ENCODE results near the gene SHANK2.

Gene SHANK2

DNA sequence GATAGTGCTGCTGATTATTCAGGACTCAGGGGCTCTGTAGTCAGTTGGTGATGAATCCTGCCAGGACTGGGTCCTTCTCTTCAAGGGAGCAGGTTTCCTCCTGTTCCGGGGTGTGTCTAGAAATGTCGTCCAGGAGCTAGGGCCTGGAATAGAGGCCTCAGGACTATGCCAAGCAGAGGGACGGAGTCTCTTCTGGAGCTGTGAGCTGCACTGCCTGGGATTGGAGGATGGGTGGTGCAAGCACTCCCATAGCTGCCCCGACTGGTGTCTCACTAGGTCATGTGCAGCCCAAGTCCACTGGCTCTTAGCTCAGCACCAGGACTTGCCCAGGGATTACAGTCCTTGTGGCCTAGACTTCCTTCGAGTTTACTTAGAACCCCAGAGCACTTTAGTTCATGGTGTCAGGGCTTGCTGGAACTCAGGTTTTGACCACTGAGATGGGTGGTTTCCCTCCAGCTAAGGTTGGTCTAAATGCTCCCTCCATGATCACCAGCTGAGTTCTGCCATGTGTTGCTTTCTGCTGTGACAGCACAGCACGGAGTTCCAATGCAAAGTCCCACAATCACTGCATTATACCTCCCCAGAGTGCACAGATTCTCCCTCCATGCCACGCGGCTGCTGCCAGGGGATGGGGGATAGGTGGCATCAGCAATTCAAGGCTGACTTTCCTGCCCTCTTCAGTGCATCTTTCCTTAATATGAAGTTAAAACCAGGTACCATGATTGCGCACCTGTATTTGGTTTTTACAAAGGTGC, 42.6 kb upstream of the SHANK2 start:
- TF ChIP-seq, protein P1, sequence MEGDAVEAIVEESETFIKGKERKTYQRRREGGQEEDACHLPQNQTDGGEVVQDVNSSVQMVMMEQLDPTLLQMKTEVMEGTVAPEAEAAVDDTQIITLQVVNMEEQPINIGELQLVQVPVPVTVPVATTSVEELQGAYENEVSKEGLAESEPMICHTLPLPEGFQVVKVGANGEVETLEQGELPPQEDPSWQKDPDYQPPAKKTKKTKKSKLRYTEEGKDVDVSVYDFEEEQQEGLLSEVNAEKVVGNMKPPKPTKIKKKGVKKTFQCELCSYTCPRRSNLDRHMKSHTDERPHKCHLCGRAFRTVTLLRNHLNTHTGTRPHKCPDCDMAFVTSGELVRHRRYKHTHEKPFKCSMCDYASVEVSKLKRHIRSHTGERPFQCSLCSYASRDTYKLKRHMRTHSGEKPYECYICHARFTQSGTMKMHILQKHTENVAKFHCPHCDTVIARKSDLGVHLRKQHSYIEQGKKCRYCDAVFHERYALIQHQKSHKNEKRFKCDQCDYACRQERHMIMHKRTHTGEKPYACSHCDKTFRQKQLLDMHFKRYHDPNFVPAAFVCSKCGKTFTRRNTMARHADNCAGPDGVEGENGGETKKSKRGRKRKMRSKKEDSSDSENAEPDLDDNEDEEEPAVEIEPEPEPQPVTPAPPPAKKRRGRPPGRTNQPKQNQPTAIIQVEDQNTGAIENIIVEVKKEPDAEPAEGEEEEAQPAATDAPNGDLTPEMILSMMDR (conservative IDR thresholded peaks at IDR 0.05; ENCODE audit: low read depth, low read length) = no peak
- DNase-seq (ENCODE audit: low read depth) = no peak

DNA sequence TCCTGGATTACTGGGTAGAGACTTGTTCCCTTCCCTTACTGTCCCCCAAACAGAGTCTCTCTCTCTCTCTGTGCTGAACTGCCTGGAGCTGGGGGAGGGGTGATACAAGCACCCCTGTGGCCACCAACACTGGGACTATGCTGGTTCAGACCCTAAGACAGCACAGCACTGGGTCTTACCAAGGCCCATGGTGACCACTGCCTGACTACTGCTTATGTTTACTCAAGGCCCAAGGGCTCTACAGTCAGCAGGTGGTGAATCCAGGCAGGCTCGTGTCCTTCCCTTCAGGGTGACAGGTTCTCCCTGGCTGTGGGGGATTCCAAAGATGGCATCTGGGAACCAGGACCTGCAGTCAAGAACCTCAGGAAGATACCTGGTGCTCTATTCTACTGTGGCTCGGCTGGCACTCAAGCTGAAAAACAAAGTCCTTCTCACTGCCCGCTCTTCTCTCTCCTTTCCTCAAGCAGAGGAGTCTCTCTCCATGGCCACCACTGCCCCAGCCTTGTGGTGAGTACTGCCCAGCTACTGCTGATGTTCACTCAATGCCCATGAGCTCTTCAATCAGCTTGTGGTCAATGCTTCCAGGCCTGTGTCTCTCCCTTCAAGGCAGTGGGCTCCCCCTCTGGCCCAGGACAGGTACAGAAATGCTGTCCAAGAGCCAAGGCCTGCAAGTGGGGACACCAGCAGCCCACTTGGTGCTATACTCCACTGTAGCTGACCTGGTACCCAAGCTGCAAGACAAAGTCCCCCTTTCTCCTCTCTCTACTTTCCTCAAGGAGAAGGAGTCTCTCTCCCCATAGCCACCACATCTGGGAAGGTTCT, 41.8 kb upstream of the SHANK2 start:
- no peak overlapping the region for H3K4me3 ChIP-seq (ENCODE audit: low read depth, low read length)
- TF ChIP-seq, protein P1 (conservative IDR thresholded peaks at IDR 0.05; ENCODE audit: low read depth, low read length) = no peak
- no peak for DNase-seq (ENCODE audit: low read depth)

More for the DNA sequence above, 42.6 kb upstream of the SHANK2 start:
- no peak overlapping the region for H3K4me3 ChIP-seq (ENCODE audit: low read depth, low read length)

DNA sequence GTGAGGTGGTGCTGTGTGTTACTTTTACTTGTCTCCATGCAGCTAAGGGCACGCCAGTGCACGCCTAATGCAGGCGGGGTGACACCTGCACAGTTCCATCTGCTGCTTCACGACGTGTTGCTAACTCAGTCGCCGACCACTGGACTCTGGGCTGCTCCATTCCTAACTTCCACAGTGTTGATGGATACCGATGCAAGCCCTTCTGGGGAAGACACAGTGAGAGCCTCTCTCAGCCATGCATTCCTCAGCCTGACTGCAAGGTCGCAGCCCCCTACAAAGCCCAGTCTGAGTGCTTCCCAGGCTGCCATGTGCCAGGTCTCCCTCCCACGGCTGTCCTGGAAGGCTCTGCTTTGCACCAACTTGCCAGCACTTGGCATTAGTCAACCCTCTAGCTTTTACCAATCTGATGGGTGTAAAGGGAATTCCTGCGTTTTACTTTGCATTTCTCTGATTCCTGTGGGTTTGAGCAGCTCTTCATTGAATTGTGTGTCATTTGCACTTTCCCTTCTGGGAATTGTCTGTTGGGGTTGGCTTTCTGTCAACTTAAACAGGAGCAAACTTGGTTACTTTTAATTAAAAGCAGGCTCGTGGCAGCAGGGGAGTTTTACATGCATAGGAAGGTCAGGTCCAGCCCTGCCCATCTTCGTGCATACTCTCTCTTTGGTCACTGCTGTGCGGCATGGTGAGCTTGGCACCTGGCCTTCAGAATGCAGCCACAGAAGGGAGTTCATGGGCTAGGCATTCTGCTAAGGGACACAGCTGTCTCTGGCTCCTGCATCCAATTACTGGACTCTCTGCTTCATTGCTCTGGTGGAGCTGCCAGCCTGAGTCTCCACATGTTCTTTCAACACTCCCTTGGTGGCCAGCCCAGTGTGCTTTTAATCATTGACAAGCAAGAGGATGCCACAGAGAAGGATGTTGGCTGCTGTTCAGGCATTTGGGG, 34.6 kb upstream of the SHANK2 start:
- H3K4me3 ChIP-seq (ENCODE audit: low read depth, low read length) = no peak overlapping the region
- DNase-seq (ENCODE audit: low read depth) = peak; percentile 61
- TF ChIP-seq, protein P1 (conservative IDR thresholded peaks at IDR 0.05; ENCODE audit: low read depth, low read length) = no peak

DNA sequence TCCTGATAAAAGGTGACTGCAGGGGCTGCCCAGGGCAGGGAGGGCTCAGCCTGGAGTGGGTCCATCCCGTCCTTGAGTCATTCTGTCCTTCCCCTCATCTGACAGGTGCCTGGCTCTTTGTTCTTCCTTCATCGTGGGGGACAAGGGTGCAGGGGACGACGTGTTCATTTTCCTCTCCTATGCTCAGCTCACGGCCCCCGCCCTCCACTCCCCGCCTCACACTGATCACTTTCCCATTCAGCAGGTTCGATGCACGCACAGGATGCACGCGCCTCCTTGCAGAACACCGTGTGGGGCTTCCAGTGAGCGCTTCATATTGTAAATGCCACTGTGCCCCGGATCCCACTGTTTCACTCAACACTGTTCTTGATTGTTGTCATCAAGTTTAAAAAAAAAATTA, 32.7 kb upstream of the SHANK2 start:
- no peak for DNase-seq (ENCODE audit: low read depth)
- TF ChIP-seq, protein P1 (conservative IDR thresholded peaks at IDR 0.05; ENCODE audit: low read depth, low read length) = no peak
- H3K4me3 ChIP-seq (ENCODE audit: low read depth, low read length) = no peak overlapping the region

DNA sequence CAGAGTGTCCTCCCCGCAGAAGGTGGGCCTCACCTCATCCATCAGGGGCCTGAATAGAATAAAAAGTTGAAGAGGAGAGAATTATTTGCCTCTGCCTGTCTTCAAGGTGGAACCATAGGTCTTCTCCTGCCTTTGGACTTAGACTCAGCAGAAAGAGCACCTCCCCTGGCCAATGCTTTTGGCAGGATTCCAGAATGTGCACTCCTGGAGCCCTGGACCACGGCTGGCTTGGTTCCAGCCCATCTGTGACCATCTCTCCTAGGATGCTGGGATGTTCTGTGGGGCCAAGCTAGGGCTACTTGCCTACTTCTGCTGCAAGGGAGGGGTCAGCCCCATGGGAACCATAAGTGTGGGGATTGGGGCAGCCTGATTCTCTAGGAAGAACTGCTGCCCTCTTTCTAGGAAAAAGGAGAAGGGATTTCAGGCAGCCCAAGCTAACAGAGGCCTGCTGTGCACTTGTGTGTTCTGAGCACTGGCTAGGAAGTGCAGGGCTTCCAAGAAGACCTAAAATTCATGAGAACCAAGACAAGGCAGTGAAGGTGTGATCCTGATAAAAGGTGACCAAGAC, 32.2 kb upstream of the SHANK2 start:
- no peak for DNase-seq (ENCODE audit: low read depth)
- no peak overlapping the region for H3K4me3 ChIP-seq (ENCODE audit: low read depth, low read length)
- TF ChIP-seq, protein P1 (conservative IDR thresholded peaks at IDR 0.05; ENCODE audit: low read depth, low read length) = no peak

DNA sequence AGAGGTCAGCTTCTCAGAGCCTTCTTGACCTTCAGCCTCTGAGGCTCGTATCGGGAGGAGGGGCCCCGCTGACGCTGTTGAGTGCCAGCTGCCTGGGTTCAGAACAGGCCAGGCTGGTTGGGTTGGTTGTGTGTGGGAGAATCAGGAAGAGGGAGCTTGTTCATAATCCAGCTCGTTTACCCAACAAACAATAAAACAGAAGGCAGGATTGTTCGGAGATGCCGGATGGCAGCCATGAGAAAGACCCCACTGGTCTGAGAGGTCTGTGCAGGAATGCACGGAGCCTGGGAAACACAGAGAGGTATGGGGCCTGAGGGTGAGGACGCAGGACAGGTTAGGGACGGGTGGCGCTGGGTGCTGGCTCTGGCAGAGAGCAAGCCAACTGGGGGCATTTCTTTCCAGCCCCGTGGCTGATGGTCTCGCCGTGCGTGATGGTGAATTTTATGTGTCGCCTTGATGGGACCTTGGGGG, 31.6 kb upstream of the SHANK2 start:
- DNase-seq (ENCODE audit: low read depth) = no peak
- H3K4me3 ChIP-seq (ENCODE audit: low read depth, low read length) = no peak overlapping the region
- TF ChIP-seq, protein P1 (conservative IDR thresholded peaks at IDR 0.05; ENCODE audit: low read depth, low read length) = no peak

All from choroid plexus epithelial cell (primary cell).